ENCODE results near the gene ZFYVE26. TPM values are rescaled to one million over a fixed set of nuclear protein-coding genes. Genes with fewer than 3 reads are reported as not detected.
"Not testable (repeated sequence)": the region's sequence is repeated elsewhere in the genome, so short reads cannot be mapped to it uniquely, and the experiment has no call there.

ZFYVE26 gene
- total and polyA plus RNA-seq, 5 experiments from 2014 or later: 2.7 to 40.5 (median 3.7) TPM

DNA sequence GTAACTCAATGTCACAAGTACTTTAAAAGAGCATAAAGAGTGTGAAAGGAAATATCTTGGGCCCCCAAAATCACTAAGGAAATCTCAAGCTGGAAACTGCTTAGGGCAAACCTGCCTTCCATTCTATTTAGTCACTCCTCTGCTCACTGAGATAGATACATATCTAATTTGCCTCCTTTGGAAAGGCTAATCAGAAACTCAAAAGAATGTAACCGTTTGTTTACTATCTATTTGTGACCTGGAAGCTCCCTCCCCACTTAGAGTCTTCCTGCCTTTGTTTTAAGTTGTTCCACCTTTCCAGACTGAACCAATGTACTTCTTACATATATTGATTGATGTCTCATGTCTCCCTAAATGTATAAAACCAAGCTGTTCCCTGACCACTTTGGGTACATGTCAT lies 106.6 kb downstream of the ZFYVE26 start:
- H3K27ac Mint-ChIP-seq, ATAC-seq, DNase-seq, POLR2A ChIA-PET, H3K27me3 Mint-ChIP-seq, H3K4me3 Mint-ChIP-seq, H3K4me1 Mint-ChIP-seq: not testable (repeated sequence)
- H3K9me3 Mint-ChIP-seq: peaks cover 0 to 23% (median 2%) of the 10 kb centered on the region in 9 donors
- H3K36me3 Mint-ChIP-seq: peaks cover 0 to 11% (median 4%) of the 10 kb centered on the region in 3 donors

DNA sequence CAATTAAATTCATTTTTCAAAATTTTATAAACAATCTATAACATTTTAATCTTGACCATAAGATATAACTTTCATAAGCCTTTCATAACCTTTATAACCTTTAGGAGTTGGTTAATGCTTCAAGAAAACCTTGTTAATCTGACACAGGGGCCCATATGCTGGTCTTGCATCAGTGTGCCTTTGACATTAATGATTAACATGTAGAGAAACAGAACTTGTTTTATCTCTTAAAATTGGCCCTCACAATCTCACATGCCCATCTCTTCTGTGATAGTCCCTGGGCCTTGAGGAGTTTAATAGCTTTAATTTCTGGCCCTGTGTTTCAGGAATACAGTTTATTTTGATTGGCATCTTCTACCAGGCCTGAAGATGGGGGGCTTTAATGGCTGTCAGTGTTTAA lies 107.0 kb downstream of the ZFYVE26 start:
- POLR2A ChIA-PET, DNase-seq: not testable (repeated sequence)

DNA sequence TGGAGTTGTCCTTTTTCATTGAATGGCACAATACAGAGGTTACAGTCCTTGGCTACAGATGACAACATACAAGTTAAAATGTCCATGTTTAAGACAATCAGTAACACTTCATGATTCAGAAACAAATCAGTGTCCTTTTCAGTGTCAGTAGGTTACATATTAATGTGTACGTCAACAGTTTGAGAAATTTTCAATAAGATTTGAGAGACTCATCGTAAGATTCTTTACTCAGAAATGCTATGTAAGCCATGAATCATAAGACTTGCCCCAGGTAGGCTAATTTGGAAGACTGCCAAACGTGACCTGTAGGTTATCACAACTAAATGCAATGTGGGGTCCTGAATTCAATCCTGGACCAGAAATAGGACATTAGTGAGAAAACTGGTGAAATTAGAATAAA lies 111.2 kb downstream of the ZFYVE26 start:
- H3K36me3 Mint-ChIP-seq: peaks cover 0 to 7% (median 2%) of the 10 kb centered on the region in 3 donors
- no peak for ATAC-seq
- POLR2A ChIA-PET: interaction anchor here (1.9 kb wide), 1 partner anchor 31 kb away, joined by 4 read pairs; the partner anchor contains the start of gene VTI1B
- H3K27me3 Mint-ChIP-seq: peaks cover 0 to 6% (median 0%) of the 10 kb centered on the region in 5 donors
- peaks cover 0 to 4% (median 0%) of the 10 kb centered on the region in 4 donors for H3K4me1 Mint-ChIP-seq
- DNase-seq: no peak
- peaks cover 0 to 14% (median 2%) of the 10 kb centered on the region in 9 donors for H3K9me3 Mint-ChIP-seq
- no peak overlapping the region for H3K27ac Mint-ChIP-seq
- no peak overlapping the region for H3K4me3 Mint-ChIP-seq

More for the DNA sequence above, 107.0 kb downstream of the ZFYVE26 start:
- H3K27ac Mint-ChIP-seq, H3K4me3 Mint-ChIP-seq, H3K4me1 Mint-ChIP-seq, H3K27me3 Mint-ChIP-seq, ATAC-seq: not testable (repeated sequence)
- H3K36me3 Mint-ChIP-seq: peaks cover 0 to 11% (median 4%) of the 10 kb centered on the region in 3 donors
- H3K9me3 Mint-ChIP-seq: peaks cover 0 to 23% (median 2%) of the 10 kb centered on the region in 9 donors

DNA sequence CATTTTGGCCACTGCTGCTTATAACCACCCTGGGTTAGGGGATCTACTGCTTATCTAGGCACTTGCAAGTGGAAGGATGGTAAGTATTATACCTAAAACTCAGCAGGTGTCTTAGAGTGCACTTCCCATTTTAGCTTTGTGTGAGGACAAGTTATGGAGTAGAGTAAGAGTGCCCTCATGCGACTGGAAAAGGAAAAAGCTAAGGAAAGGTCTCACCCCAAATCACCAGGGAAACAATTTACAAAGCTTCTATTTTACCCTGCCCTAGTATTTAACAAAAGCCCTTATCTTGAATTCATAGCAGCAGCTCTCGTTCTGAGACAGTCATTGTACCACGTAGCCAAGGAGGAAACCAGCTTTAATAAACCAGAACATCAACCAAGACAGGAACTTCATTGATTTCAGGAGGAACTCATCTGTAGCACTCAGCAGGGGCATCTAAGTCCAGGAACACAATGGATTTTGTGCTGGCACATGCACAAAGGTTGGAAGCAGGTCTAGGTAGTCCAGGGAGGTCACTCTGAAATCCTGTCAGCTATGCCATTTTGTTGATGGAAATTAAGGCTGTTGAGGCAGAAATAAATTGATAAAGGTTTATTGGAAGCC lies 111.8 kb downstream of the ZFYVE26 start:
- peaks cover 0 to 4% (median 0%) of the 10 kb centered on the region in 4 donors for H3K4me1 Mint-ChIP-seq
- H3K36me3 Mint-ChIP-seq: peaks cover 0 to 2% (median 0%) of the 10 kb centered on the region in 3 donors
- H3K27ac Mint-ChIP-seq: peak overlapping the region in 1 of 10 donors; percentile 72
- DNase-seq: peak in 9 of 10 donors; percentile 3 to 68 (median 43)
- peak; percentile 84 to 88 for ATAC-seq
- POLR2A ChIA-PET: interaction anchor here (0.9 to 1.9 kb wide), 2 partner anchors 30 to 85 kb away, joined by 4 read pairs; partner anchors contain the start of genes ARG2 and VTI1B
- H3K4me3 Mint-ChIP-seq: no peak overlapping the region
- H3K27me3 Mint-ChIP-seq: peaks cover 0 to 6% (median 0%) of the 10 kb centered on the region in 5 donors
- peaks cover 0 to 8% (median 0%) of the 10 kb centered on the region in 9 donors for H3K9me3 Mint-ChIP-seq

DNA sequence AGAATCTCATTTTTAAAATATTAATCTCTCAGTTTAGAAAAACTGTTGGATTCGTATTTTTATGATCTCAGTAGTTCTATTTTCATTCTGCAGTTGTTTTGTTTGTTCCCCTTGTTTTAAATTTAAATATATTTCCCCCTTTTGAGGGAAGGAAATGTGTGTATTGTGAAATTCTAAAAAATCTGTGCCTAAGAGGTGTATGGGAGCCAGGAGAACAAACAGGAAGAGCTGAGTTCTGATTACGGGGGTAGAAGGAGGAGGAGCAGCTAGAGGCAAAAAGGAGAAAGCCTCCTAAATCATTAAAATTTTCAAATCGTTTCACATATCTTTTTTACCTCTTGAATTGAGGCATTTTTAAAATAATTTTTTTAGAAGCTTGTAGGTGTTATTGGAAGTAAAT lies 112.4 kb downstream of the ZFYVE26 start:
- no peak overlapping the region for H3K27ac Mint-ChIP-seq
- peaks cover 0 to 6% (median 0%) of the 10 kb centered on the region in 5 donors for H3K27me3 Mint-ChIP-seq
- H3K4me1 Mint-ChIP-seq: peaks cover 0 to 4% (median 0%) of the 10 kb centered on the region in 4 donors

DNA sequence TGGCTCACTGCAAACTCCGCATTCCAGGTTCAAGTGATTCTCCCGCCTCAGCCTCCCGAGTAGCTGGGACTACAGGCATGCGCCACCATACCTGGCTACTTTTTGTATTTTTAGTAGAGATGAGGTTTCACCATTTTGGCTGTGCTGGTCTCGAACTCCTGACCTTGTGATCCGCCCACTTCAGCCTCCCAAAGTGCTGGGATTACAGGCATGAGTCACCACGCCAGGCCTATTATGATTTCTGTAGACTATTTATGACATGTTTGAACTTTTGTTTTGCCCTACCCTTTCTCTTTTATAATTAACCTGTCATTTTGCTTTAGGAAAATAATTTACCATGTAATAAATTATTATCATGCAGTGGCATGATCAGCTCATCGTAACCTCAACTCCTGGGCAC lies 114.9 kb downstream of the ZFYVE26 start, which contains the start of gene RDH12:
Gene RDH12 (plus strand): TSS at position 395 of the 400 bp plus-strand sequence. CDS start 20,757 bp downstream, outside the sequence.
- H3K36me3 Mint-ChIP-seq, H3K27me3 Mint-ChIP-seq, H3K4me1 Mint-ChIP-seq, H3K4me3 Mint-ChIP-seq, H3K9me3 Mint-ChIP-seq, POLR2A ChIA-PET, DNase-seq, ATAC-seq: not testable (repeated sequence)
- peak within 1 kb of the TSS in 2 of 10 donors; percentile 19 to 41 for H3K27ac Mint-ChIP-seq

More for the DNA sequence above, 112.4 kb downstream of the ZFYVE26 start:
- no peaks in the 10 kb centered on the region for H3K36me3 Mint-ChIP-seq
- POLR2A ChIA-PET: interaction anchor here (0.9 to 1.9 kb wide), 2 partner anchors 29 to 85 kb away, joined by 4 read pairs; partner anchors contain the start of genes ARG2 and VTI1B
- no peak overlapping the region for H3K4me3 Mint-ChIP-seq
- ATAC-seq: no peak
- H3K9me3 Mint-ChIP-seq: peaks cover 0 to 5% (median 0%) of the 10 kb centered on the region in 9 donors
- DNase-seq: no peak

DNA sequence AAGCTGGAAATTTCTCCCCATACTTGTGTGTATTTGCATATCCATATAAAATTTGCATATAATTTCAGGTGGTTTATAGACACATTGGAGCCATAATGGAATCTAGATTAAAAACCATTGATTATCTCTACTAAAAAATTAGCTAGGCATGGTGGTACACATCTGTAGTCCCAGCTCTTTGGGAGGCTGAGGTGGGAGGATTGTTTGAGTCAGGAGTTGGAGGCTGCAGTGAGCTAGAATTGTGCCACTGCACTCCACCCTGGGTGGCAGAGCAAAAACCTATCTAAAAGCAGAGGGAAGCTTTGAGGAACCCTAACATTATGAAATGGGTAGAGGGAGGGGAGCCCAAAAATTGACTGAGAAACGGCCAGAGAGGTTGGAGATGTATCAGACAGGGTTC lies 118.2 kb downstream of the ZFYVE26 start:
- DNase-seq (no peak), ATAC-seq (no peak)
- Mint-ChIP-seq H3K4me3 (no peak overlapping the region), H3K27me3 (no peaks in the 10 kb centered on the region), H3K27ac (peak overlapping the region in 2 of 10 donors; percentile 23 to 47), H3K4me1 (peaks cover 7 to 19% (median 13%) of the 10 kb centered on the region in 4 donors), H3K9me3 (no peaks in the 10 kb centered on the region), H3K36me3 (no peaks in the 10 kb centered on the region)
- POLR2A ChIA-PET: no interaction called here

DNA sequence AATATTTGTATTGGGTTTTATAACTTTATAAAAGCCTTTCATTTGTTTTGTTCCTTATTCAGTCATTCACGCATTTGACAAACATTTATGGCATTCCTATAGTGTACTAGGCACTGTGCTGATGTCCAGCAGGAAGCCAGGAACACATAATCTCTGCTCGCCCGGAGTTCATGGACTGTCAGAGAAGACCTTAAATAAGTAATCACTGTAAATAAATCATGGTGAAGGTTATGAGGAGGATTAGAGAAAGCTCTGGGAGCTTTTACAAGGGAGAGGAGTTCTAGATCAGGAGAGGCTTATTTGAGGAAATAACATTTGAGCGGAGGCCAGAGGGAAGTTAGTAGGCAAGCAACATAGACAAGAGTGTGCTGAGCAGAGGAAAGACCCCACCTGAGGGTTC lies 119.4 kb downstream of the ZFYVE26 start:
- Mint-ChIP-seq H3K27me3 (no peaks in the 10 kb centered on the region), H3K4me3 (no peak overlapping the region), H3K27ac (peak overlapping the region in 1 of 10 donors; percentile 2), H3K4me1 (peaks cover 14 to 25% (median 19%) of the 10 kb centered on the region in 4 donors), H3K36me3 (peaks cover 0 to 4% (median 0%) of the 10 kb centered on the region in 3 donors), H3K9me3 (no peaks in the 10 kb centered on the region)
- DNase-seq (no peak), ATAC-seq (no peak)
- POLR2A ChIA-PET: no interaction called here

Other genes starting within 250 kb of the ZFYVE26 start
- gene PIGH, start 216.3 kb downstream of the ZFYVE26 start, total RNA-seq: 10 to 100 TPM; 32.1 to 37.5 TPM
- 10 to 100 TPM; 24.6 to 44.5 (median 35.3) TPM for gene PIGH, start 216.3 kb downstream of the ZFYVE26 start, polyA plus RNA-seq
- 1 to 10 TPM in 1 of 2 experiments, under 1 TPM in 1; 0.78 to 1.1 TPM for gene ARG2, start 196.7 kb downstream of the ZFYVE26 start, total RNA-seq
- under 1 TPM in 2 of 3 donors, not detected in 1; 0.32 to 0.88 TPM for gene ARG2, start 196.7 kb downstream of the ZFYVE26 start, polyA plus RNA-seq
- gene VTI1B, start 142.0 kb downstream of the ZFYVE26 start, total RNA-seq: 10 to 100 TPM; 70.6 to 74.2 TPM
- gene VTI1B, start 142.0 kb downstream of the ZFYVE26 start, polyA plus RNA-seq: 10 to 100 TPM; 64.4 to 87.9 (median 83.1) TPM
- 10 to 100 TPM; 43.5 to 43.7 TPM for gene RDH11, start 120.8 kb downstream of the ZFYVE26 start, total RNA-seq
- gene RDH11, start 120.8 kb downstream of the ZFYVE26 start, polyA plus RNA-seq: 10 to 100 TPM; 74.7 to 87.6 (median 79.3) TPM
- gene RDH12, start 114.7 kb downstream of the ZFYVE26 start, total RNA-seq: not detected
- gene RDH12, start 114.7 kb downstream of the ZFYVE26 start, polyA plus RNA-seq: not detected
- 10 to 100 TPM; 27.6 to 30.0 TPM for gene RAD51B, start 3.2 kb upstream of the ZFYVE26 start, total RNA-seq
- 10 to 100 TPM; 15.1 to 26.4 (median 18.9) TPM for gene RAD51B, start 3.2 kb upstream of the ZFYVE26 start, polyA plus RNA-seq